ENCODE measurements around the gene KCND2. TPM values are rescaled to one million over a fixed set of nuclear protein-coding genes. Genes with fewer than 3 reads are reported as not detected.

KCND2 gene
- total RNA-seq, 1 experiment from 2014 or later, result not detected

DNA sequence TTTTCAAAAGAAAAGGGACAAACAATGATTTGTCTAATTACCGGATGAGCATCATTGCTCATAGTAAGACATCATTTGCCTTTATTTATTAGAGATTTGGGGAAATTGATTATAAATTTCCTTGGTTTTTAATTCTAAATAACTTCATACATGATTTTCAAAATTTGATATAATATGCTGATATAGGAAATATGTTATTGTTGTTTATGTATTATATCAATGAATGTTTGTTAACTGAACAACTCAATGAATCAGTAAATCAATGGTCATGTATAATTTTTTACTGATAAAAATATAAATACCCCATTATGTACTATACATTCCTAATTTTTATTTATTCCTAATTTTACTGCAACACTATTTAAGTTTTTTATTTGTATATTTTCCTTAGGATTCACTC is 327.6 kb downstream of the KCND2 start:
- Mint-ChIP-seq H3K36me3 (ENCODE audit: insufficient read depth, unreplicated experiment) (no peaks in the 10 kb centered on the region), H3K9me3 (ENCODE audit: unreplicated experiment) (no peaks in the 10 kb centered on the region), H3K4me1 (ENCODE audit: low read depth, unreplicated experiment) (no peaks in the 10 kb centered on the region), H3K27ac (ENCODE audit: unreplicated experiment) (no peak overlapping the region), H3K4me3 (ENCODE audit: unreplicated experiment) (no peak overlapping the region), H3K27me3 (ENCODE audit: insufficient read depth, unreplicated experiment) (peaks cover 3% of the 10 kb centered on the region)
- ChIA-PET CTCF (no interaction called here), POLR2A (no interaction called here)
- Histone ChIP-seq H3K9me3 (no peaks in the 10 kb centered on the region), H3K36me3 (ENCODE audit: control insufficient read depth, insufficient read depth, low read length) (no peaks in the 10 kb centered on the region), H3K27me3 (replicated peaks; ENCODE audit: control insufficient read depth, insufficient read depth, low read length) (no peaks in the 10 kb centered on the region), H3K4me1 (no peaks in the 10 kb centered on the region), H3K4me3 (ENCODE audit: low read depth, low read length) (no peak overlapping the region)
- TF ChIP-seq, protein P1, sequence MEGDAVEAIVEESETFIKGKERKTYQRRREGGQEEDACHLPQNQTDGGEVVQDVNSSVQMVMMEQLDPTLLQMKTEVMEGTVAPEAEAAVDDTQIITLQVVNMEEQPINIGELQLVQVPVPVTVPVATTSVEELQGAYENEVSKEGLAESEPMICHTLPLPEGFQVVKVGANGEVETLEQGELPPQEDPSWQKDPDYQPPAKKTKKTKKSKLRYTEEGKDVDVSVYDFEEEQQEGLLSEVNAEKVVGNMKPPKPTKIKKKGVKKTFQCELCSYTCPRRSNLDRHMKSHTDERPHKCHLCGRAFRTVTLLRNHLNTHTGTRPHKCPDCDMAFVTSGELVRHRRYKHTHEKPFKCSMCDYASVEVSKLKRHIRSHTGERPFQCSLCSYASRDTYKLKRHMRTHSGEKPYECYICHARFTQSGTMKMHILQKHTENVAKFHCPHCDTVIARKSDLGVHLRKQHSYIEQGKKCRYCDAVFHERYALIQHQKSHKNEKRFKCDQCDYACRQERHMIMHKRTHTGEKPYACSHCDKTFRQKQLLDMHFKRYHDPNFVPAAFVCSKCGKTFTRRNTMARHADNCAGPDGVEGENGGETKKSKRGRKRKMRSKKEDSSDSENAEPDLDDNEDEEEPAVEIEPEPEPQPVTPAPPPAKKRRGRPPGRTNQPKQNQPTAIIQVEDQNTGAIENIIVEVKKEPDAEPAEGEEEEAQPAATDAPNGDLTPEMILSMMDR (IDR thresholded peaks at IDR 0.05; ENCODE audit: insufficient read depth in 1 of 2, low read depth in 1 of 2, low read length in 1 of 2, severe bottlenecking in 1 of 2, unreplicated experiment in 1 of 2), result no peak
- BruUV-seq (replicated peaks), result no TSS peak
- intact Hi-C loops (cut with micrococcal nuclease; ENCODE audit: unreplicated experiment), result no loop called here
- DNase-seq, result no peak

- Mint-ChIP-seq H3K36me3 (ENCODE audit: insufficient read depth, unreplicated experiment) (no peaks in the 10 kb centered on the region), H3K27ac (ENCODE audit: unreplicated experiment) (no peak overlapping the region), H3K4me3 (ENCODE audit: unreplicated experiment) (no peak overlapping the region), H3K9me3 (ENCODE audit: unreplicated experiment) (no peaks in the 10 kb centered on the region), H3K4me1 (ENCODE audit: low read depth, unreplicated experiment) (no peaks in the 10 kb centered on the region), H3K27me3 (ENCODE audit: insufficient read depth, unreplicated experiment) (no peaks in the 10 kb centered on the region)
- Histone ChIP-seq H3K9me3 (no peaks in the 10 kb centered on the region), H3K4me3 (ENCODE audit: low read depth, low read length) (no peak overlapping the region), H3K36me3 (ENCODE audit: control insufficient read depth, insufficient read depth, low read length) (no peaks in the 10 kb centered on the region), H3K4me1 (no peaks in the 10 kb centered on the region), H3K27me3 (replicated peaks; ENCODE audit: control insufficient read depth, insufficient read depth, low read length) (no peaks in the 10 kb centered on the region)
- ChIA-PET POLR2A (no interaction called here), CTCF (no interaction called here)
- no TSS peak for BruUV-seq (replicated peaks)
- intact Hi-C loops (cut with micrococcal nuclease; ENCODE audit: unreplicated experiment), result no loop called here
- no peak for DNase-seq
- TF ChIP-seq, protein P1 (IDR thresholded peaks at IDR 0.05; ENCODE audit: insufficient read depth in 1 of 2, low read depth in 1 of 2, low read length in 1 of 2, severe bottlenecking in 1 of 2, unreplicated experiment in 1 of 2), result no peak
Measured at GRCh38 chr7:120603366-120603765, 330.4 kb downstream of the KCND2 start.

DNA sequence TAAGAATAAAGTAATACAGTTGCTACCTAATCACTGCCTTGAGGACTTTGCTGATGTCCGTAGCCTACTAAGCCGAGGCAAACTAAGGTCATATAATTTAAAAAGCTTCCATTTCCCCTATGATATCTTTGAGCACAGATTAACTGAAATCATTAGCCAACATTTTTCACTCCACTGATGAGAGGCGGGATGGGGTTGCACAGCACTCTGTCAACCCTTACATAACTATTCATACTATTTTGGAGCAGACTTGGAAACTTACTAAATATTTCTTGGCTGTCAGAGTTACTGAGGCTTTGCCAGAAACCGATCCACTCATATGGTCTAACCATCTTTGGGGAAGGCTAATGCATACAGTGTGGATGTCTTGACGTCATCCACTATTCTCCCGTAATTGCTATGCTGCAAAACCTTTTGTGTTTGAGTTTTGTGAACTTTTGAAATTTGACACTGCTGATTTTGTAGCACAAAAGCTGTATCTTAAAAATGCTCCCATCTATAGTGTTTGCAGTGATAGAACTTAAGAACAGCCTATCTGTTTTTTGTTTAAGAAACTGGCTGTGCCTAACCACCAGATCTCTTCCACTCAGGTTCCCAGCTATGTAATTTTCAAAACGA is 336.3 kb downstream of the KCND2 start:
- POLR2A ChIA-PET, result no interaction called here
- Mint-ChIP-seq H3K27ac (ENCODE audit: unreplicated experiment) (no peak overlapping the region), H3K9me3 (ENCODE audit: unreplicated experiment) (no peaks in the 10 kb centered on the region), H3K36me3 (ENCODE audit: insufficient read depth, unreplicated experiment) (no peaks in the 10 kb centered on the region), H3K27me3 (ENCODE audit: insufficient read depth, unreplicated experiment) (no peaks in the 10 kb centered on the region), H3K4me3 (ENCODE audit: unreplicated experiment) (no peak overlapping the region), H3K4me1 (ENCODE audit: low read depth, unreplicated experiment) (no peaks in the 10 kb centered on the region)
- no peaks in the 10 kb centered on the region for H3K4me1 ChIP-seq
- TF ChIP-seq, protein P1 (IDR thresholded peaks at IDR 0.05; ENCODE audit: insufficient read depth in 1 of 2, low read depth in 1 of 2, low read length in 1 of 2, severe bottlenecking in 1 of 2, unreplicated experiment in 1 of 2), result no peak
- intact Hi-C loops (cut with micrococcal nuclease; ENCODE audit: unreplicated experiment), result no loop called here
- no peak overlapping the region for H3K4me3 ChIP-seq (ENCODE audit: low read depth, low read length)
- BruUV-seq (replicated peaks), result no TSS peak
- CTCF ChIA-PET, result no interaction called here
- H3K27me3 ChIP-seq (replicated peaks; ENCODE audit: control insufficient read depth, insufficient read depth, low read length), result no peaks in the 10 kb centered on the region
- H3K9me3 ChIP-seq, result no peaks in the 10 kb centered on the region
- no peak for DNase-seq
- H3K36me3 ChIP-seq (ENCODE audit: control insufficient read depth, insufficient read depth, low read length), result no peaks in the 10 kb centered on the region
